ENCODE measurements around the gene ATPAF2. TPM values are rescaled to one million over a fixed set of nuclear protein-coding genes. Genes with fewer than 3 reads are reported as not detected.

The ATPAF2 gene
- total RNA-seq, 1 experiment from 2014 or later: 18.6 TPM

- Mint-ChIP-seq H3K4me3 (ENCODE audit: unreplicated experiment) (no peak overlapping the region), H3K27ac (ENCODE audit: low read depth, unreplicated experiment) (no peak overlapping the region), H3K4me1 (ENCODE audit: insufficient read depth, unreplicated experiment) (peaks cover 13% of the 10 kb centered on the region), H3K27me3 (ENCODE audit: insufficient read depth, unreplicated experiment) (no peaks in the 10 kb centered on the region), H3K9me3 (ENCODE audit: unreplicated experiment) (no peaks in the 10 kb centered on the region), H3K36me3 (ENCODE audit: insufficient read depth, unreplicated experiment) (peaks cover 6% of the 10 kb centered on the region)
- no TSS peak for BruUV-seq (replicated peaks)
- POLR2A ChIA-PET: interaction anchor here (0.7 to 1.4 kb wide), 2 partner anchors 13 to 64 kb away, joined by 3 to 6 read pairs; partner anchors contain the start of genes DRC3 and TOM1L2
- DNase-seq (ENCODE audit: unreplicated experiment): no peak
- TF ChIP-seq, protein P1, sequence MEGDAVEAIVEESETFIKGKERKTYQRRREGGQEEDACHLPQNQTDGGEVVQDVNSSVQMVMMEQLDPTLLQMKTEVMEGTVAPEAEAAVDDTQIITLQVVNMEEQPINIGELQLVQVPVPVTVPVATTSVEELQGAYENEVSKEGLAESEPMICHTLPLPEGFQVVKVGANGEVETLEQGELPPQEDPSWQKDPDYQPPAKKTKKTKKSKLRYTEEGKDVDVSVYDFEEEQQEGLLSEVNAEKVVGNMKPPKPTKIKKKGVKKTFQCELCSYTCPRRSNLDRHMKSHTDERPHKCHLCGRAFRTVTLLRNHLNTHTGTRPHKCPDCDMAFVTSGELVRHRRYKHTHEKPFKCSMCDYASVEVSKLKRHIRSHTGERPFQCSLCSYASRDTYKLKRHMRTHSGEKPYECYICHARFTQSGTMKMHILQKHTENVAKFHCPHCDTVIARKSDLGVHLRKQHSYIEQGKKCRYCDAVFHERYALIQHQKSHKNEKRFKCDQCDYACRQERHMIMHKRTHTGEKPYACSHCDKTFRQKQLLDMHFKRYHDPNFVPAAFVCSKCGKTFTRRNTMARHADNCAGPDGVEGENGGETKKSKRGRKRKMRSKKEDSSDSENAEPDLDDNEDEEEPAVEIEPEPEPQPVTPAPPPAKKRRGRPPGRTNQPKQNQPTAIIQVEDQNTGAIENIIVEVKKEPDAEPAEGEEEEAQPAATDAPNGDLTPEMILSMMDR (IDR thresholded peaks at IDR 0.05; ENCODE audit: unreplicated experiment): peak; percentile 12
- intact Hi-C loops (cut with micrococcal nuclease): no loop called here
- CTCF ChIA-PET: interaction anchor here (1.2 kb wide), 2 partner anchors 13 to 48 kb away, joined by 3 to 5 read pairs; partner anchors contain the start of genes DRC3 and TOM1L2
Observed at GRCh38 chr17:17985555-17985954, 53.4 kb downstream of the ATPAF2 start.

DNA sequence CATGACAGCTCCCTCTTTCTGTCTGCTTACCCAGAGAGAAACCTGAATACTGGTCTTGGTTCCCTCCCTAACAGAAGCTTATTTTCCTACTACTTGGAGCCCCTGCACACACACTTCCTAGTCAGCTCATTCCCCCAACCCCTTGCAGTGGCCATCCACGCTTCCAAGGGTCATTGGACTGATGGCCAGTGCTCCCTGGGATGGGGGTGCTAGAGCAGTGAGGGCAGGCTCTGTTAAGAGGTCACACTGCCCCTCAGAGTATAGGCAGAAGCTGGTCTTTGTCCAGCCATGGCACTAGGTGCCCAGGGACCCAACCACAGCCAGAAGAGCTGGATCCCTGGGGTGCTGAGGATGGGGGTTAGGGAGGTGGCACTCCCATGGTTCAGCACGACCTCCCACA lies 53.8 kb downstream of the ATPAF2 start:
- Mint-ChIP-seq H3K9me3 (ENCODE audit: unreplicated experiment) (no peaks in the 10 kb centered on the region), H3K27me3 (ENCODE audit: insufficient read depth, unreplicated experiment) (no peaks in the 10 kb centered on the region), H3K4me3 (ENCODE audit: unreplicated experiment) (no peak overlapping the region), H3K36me3 (ENCODE audit: insufficient read depth, unreplicated experiment) (peaks cover 1% of the 10 kb centered on the region), H3K27ac (ENCODE audit: low read depth, unreplicated experiment) (peak overlapping the region; percentile 53), H3K4me1 (ENCODE audit: insufficient read depth, unreplicated experiment) (peaks cover 9% of the 10 kb centered on the region)
- TF ChIP-seq, protein P1 (IDR thresholded peaks at IDR 0.05; ENCODE audit: unreplicated experiment): no peak
- intact Hi-C loops (cut with micrococcal nuclease): no loop called here
- ChIA-PET CTCF (interaction anchor here (0.6 to 1.2 kb wide), 4 partner anchors 13 to 48 kb away, joined by 3 to 5 read pairs (median 3); partner anchors contain the start of genes DRC3 and TOM1L2), POLR2A (interaction anchor here (0.7 to 1.4 kb wide), 2 partner anchors 13 to 64 kb away, joined by 3 to 6 read pairs; partner anchors contain the start of genes DRC3 and TOM1L2)
- no peak for DNase-seq (ENCODE audit: unreplicated experiment)
- no TSS peak for BruUV-seq (replicated peaks)

GRCh38 chr17:17983776-17984175 lies 55.2 kb downstream of the ATPAF2 start:
- TF ChIP-seq, protein P1 (IDR thresholded peaks at IDR 0.05; ENCODE audit: unreplicated experiment): no peak
- no peaks in the 10 kb centered on the region for H3K27me3 Mint-ChIP-seq (ENCODE audit: insufficient read depth, unreplicated experiment)
- H3K9me3 Mint-ChIP-seq (ENCODE audit: unreplicated experiment): no peaks in the 10 kb centered on the region
- peak overlapping the region; percentile 13 for H3K27ac Mint-ChIP-seq (ENCODE audit: low read depth, unreplicated experiment)
- no peaks in the 10 kb centered on the region for H3K36me3 Mint-ChIP-seq (ENCODE audit: insufficient read depth, unreplicated experiment)
- H3K4me3 Mint-ChIP-seq (ENCODE audit: unreplicated experiment): no peak overlapping the region
- CTCF ChIA-PET: interaction anchor here (1.0 to 1.5 kb wide), 3 partner anchors 12 to 163 kb away, joined by 3 read pairs; partner anchors contain the start of genes DRC3 and TOM1L2
- no peak for DNase-seq (ENCODE audit: unreplicated experiment)
- POLR2A ChIA-PET: interaction anchor here (0.6 to 1.7 kb wide), 4 partner anchors 11 to 392 kb away, joined by 3 to 6 read pairs (median 4); partner anchors contain the start of genes DRC3, PEMT and TOM1L2
- intact Hi-C loops (cut with micrococcal nuclease): no loop called here
- no TSS peak for BruUV-seq (replicated peaks)
- peaks cover 7% of the 10 kb centered on the region for H3K4me1 Mint-ChIP-seq (ENCODE audit: insufficient read depth, unreplicated experiment)

GRCh38 chr17:17983376-17983775 lies 55.6 kb downstream of the ATPAF2 start:
- peak; percentile 34 for DNase-seq (ENCODE audit: unreplicated experiment)
- intact Hi-C loops (cut with micrococcal nuclease): no loop called here
- ChIA-PET POLR2A (interaction anchor here (0.6 to 1.7 kb wide), 4 partner anchors 11 to 392 kb away, joined by 3 to 6 read pairs (median 4); partner anchors contain the start of genes DRC3, PEMT and TOM1L2), CTCF (interaction anchor here (1.0 to 1.5 kb wide), 4 partner anchors 11 to 162 kb away, joined by 3 to 6 read pairs (median 3); partner anchors contain the start of genes DRC3 and TOM1L2)
- Mint-ChIP-seq H3K9me3 (ENCODE audit: unreplicated experiment) (no peaks in the 10 kb centered on the region), H3K36me3 (ENCODE audit: insufficient read depth, unreplicated experiment) (no peaks in the 10 kb centered on the region), H3K27ac (ENCODE audit: low read depth, unreplicated experiment) (peak overlapping the region; percentile 13), H3K27me3 (ENCODE audit: insufficient read depth, unreplicated experiment) (no peaks in the 10 kb centered on the region), H3K4me3 (ENCODE audit: unreplicated experiment) (no peak overlapping the region), H3K4me1 (ENCODE audit: insufficient read depth, unreplicated experiment) (peaks cover 7% of the 10 kb centered on the region)
- TF ChIP-seq, protein P1 (IDR thresholded peaks at IDR 0.05; ENCODE audit: unreplicated experiment): no peak
- BruUV-seq (replicated peaks): no TSS peak
